K562 (cell line): Measurements from ENCODE around the gene RIC3. TPM values are rescaled to one million over a fixed set of nuclear protein-coding genes. Genes with fewer than 3 reads are reported as not detected.

Experiments used
- ATAC-seq: fragments of 200-7000 bp; cut with Tn5 transposase; 3 replicates; pipeline ENCODE4 v1.9.1; 2020; ENCODE audit warnings: moderate library complexity
- BruUV-seq: library from RNA; stranded (reverse); fragments of 400-500 nt; replicated peaks from 2 replicates; lab custom pipeline; 2021; lab: Mats Ljungman, UMichigan
- CTCF ChIA-PET: fragments of 300-600 bp; formaldehyde crosslinking; extraction: SDS; loops from one replicate; lab custom pipeline; 2021; ENCODE audit warnings: low intra/inter-chr PET ratio; lab: Yijun Ruan, JAX
- POLR2A ChIA-PET: fragments of 300-600, 350-650 bp; sonication (Branson Sonifier 250); formaldehyde crosslinking; extraction: SDS; loops from one replicate; lab custom pipeline; 2021; ENCODE audit warnings: antibody characterized with exemption, inconsistent platforms; lab: Yijun Ruan, JAX
- DNase-seq, 4 experiments: peaks; one replicate each; pipeline versions ENCODE4 v3.0.0 to v3.0.0-alpha.2; 2011 to 2018; ENCODE audit warnings: low spot score in 3 of 4, mixed read lengths in 3 of 4; ENCODE audit errors: extremely low read depth in 1 of 4
- FAIRE-seq: peaks from 2 replicates; lab custom pipeline; 2011; peaks lifted over from hg19 to GRCh38; lab: Jason Lieb, UNC
- H2AFZ ChIP-seq: 2 replicates; pipeline ENCODE4 v1.6.0; 2011; ENCODE audit warnings: low read depth, low read length, control low read depth, inconsistent platforms
- H3K27ac ChIP-seq: fragments of 200-600 bp; 3 replicates; pipeline ENCODE4 v1.8.0; 2011; ENCODE audit warnings: low read depth, mild to moderate bottlenecking, control low read depth, inconsistent platforms, low read length, moderate library complexity, mixed read lengths; ENCODE audit errors: extremely low read depth
- H3K27me3 ChIP-seq, 2 experiments: fragments of 300-600 bp in 1 of 2; 2 replicates in 1 of 2; 3 replicates in 1 of 2; pipeline versions ENCODE4 v1.6.0 to v1.8.0; 2011; ENCODE audit warnings: inconsistent platforms in 2 of 2, low read length in 2 of 2, mild to moderate bottlenecking in 1 of 2, mixed read lengths in 1 of 2, moderate library complexity in 1 of 2; ENCODE audit not compliant: control insufficient read depth in 2 of 2, insufficient read depth in 2 of 2
- H3K36me3 ChIP-seq: fragments of 300-600 bp; 3 replicates; pipeline ENCODE4 v1.8.0; 2011; ENCODE audit warnings: mild to moderate bottlenecking, low read length, inconsistent platforms; ENCODE audit not compliant: control insufficient read depth, insufficient read depth
- H3K4me1 ChIP-seq, 2 experiments: fragments of 200-600 bp in 1 of 2; replicated peaks in 1 of 2; 2 replicates in 1 of 2; 3 replicates in 1 of 2; pipeline versions ENCODE4 v1.5.1 to v1.8.0; 2011; ENCODE audit warnings: inconsistent platforms in 2 of 2, low read length in 2 of 2, mild to moderate bottlenecking in 1 of 2, mixed read lengths in 1 of 2, moderate library complexity in 1 of 2; ENCODE audit not compliant: control insufficient read depth in 2 of 2, insufficient read depth in 2 of 2
- H3K4me2 ChIP-seq: 2 replicates; pipeline ENCODE4 v1.6.1; 2011; ENCODE audit warnings: low read length, control low read depth, inconsistent platforms, mixed read lengths; ENCODE audit not compliant: insufficient read depth
- H3K4me3 ChIP-seq: fragments of 200-600 bp; sonication (generic), shearing (Covaris generic); 2 replicates; pipeline ENCODE4 v1.5.1; 2016; ENCODE audit warnings: control low read depth, inconsistent platforms
- H3K79me2 ChIP-seq: fragments of 200-600 bp; 3 replicates; pipeline ENCODE4 v1.8.0; 2011; ENCODE audit warnings: low read length, inconsistent platforms; ENCODE audit not compliant: control insufficient read depth, insufficient read depth
- H3K9ac ChIP-seq, 2 experiments: 2 replicates each; pipeline versions ENCODE4 v1.6.0 to v1.6.1; 2011; ENCODE audit warnings: low read depth in 2 of 2, low read length in 2 of 2, control low read depth in 1 of 2, inconsistent platforms in 1 of 2, mild to moderate bottlenecking in 1 of 2, mixed read lengths in 1 of 2; ENCODE audit not compliant: insufficient read depth in 1 of 2
- H3K9me1 ChIP-seq: one replicate; pipeline ENCODE4 v1.6.0; 2011; ENCODE audit warnings: inconsistent platforms, mild to moderate bottlenecking, low read length, moderate library complexity; ENCODE audit not compliant: control insufficient read depth, insufficient read depth
- H3K9me3 ChIP-seq: replicated peaks from 2 replicates; pipeline ENCODE4 v1.5.1; 2011; ENCODE audit warnings: low read depth, low read length, inconsistent platforms; ENCODE audit not compliant: control insufficient read depth, insufficient read depth
- H4K20me1 ChIP-seq: replicated peaks from 2 replicates; pipeline ENCODE4 v1.6.1; 2011; ENCODE audit warnings: low read length, inconsistent platforms, mixed read lengths; ENCODE audit not compliant: control insufficient read depth, insufficient read depth
- ATF7 ChIP-seq: fragments of 450-650 bp; IDR thresholded peaks from 2 replicates; pipeline ENCODE4 v1.7.1; 2014; ENCODE audit warnings: mild to moderate bottlenecking, moderate library complexity
- CAMTA2 ChIP-seq: fragments of 250-450 bp; sonication (Bioruptor Pico); conservative IDR thresholded peaks from 2 replicates; pipeline ENCODE4 v1.5.1; 2022
- CLOCK ChIP-seq: fragments of 250-450 bp; sonication (Bioruptor Pico); IDR thresholded peaks from 2 replicates; pipeline ENCODE4 v1.4.0; 2020; ENCODE audit warnings: mild to moderate bottlenecking, moderate library complexity, borderline replicate concordance
- DACH1 ChIP-seq: fragments of 450-650 bp; IDR thresholded peaks from 2 replicates; pipeline ENCODE4 v1.6.1; 2018; ENCODE audit not compliant: partially characterized antibody
- HNRNPLL ChIP-seq: fragments of 200-400 bp; formaldehyde crosslinking; IDR thresholded peaks from 2 replicates; pipeline ENCODE4 v1.6.1; 2017; ENCODE audit warnings: low read length, low read depth, mild to moderate bottlenecking; ENCODE audit not compliant: poor library complexity, severe bottlenecking
- RNF2 ChIP-seq: sonication (generic); IDR thresholded peaks from 2 replicates; pipeline ENCODE4 v1.6.1; 2016
- RNF219 ChIP-seq: fragments of 250-450 bp; sonication (Bioruptor Pico); IDR thresholded peaks from 2 replicates; pipeline ENCODE4 v1.5.0; 2022; ENCODE audit warnings: mild to moderate bottlenecking
- SMAD4 ChIP-seq: fragments of 250-450 bp; sonication (Bioruptor Pico); conservative IDR thresholded peaks from 2 replicates; pipeline ENCODE4 v1.8.0; 2021; ENCODE audit warnings: inconsistent platforms, mild to moderate bottlenecking, moderate library complexity
- TBP ChIP-seq: optimal IDR thresholded peaks from 2 replicates; pipeline ENCODE3; 2011; ENCODE audit warnings: low read depth, low read length, improper control_type of control experiment
- THRA ChIP-seq: fragments of 450-650 bp; IDR thresholded peaks from 2 replicates; pipeline ENCODE4 v1.6.1; 2017; ENCODE audit warnings: mild to moderate bottlenecking, moderate library complexity
- YBX1 ChIP-seq: fragments of 450-650 bp; IDR thresholded peaks from 2 replicates; pipeline ENCODE4 v1.7.1; 2016; ENCODE audit warnings: mild to moderate bottlenecking
- ZNF584 ChIP-seq: fragments of 200-800 bp; sonication (Bioruptor generic); IDR thresholded peaks from 2 replicates; pipeline ENCODE4 v1.6.1; 2016; ENCODE audit warnings: low read depth, mild to moderate bottlenecking, missing genetic modification characterization, missing compliant biosample characterization
- ZNF77 ChIP-seq: fragments of 250-450 bp; sonication (Bioruptor Pico); IDR thresholded peaks from 2 replicates; pipeline ENCODE4 v1.5.0; 2020
- WGBS: fragments of 100-300 bp; shearing (Covaris generic); methylation state at CpG from one replicate; pipeline ENCODE4 v1.1.6; 2016; ENCODE audit warnings: low coverage, mixed read lengths; ENCODE audit not compliant: insufficient coverage; ENCODE audit errors: missing lambda C conversion rate; 5-methylcytosine and 5-hydroxymethylcytosine counted together
- in situ Hi-C: fragments of 300-500 bp; cut with MboI; formaldehyde crosslinking; loops from 4 replicates; pipeline ENCODE4 v1.15.0; 2018; ENCODE audit warnings: inconsistent platforms, mixed read lengths
- intact Hi-C: fragments of 100-400 bp; cut with micrococcal nuclease; formaldehyde crosslinking; loops from 2 replicates; pipeline ENCODE4 v1.14.2; 2022
- polyA plus RNA-seq, 8 experiments: library from polyadenylated mRNA; depleted of rRNA in 4 of 8; stranded (reverse) in 5 of 8; unstranded in 3 of 8; fragments of >200 nt; fragmentation: Nextera tagmentation in 2 of 8; fragmentation: Illumina TruSeq in 1 of 8; extraction: Ambion mirVana in 2 of 8; extraction: Trizol in 1 of 8; gene quantifications; 2 replicates each; pipeline versions ENCODE4 v1.2.1 to v1.2.3, GENCODE V29; 2011 to 2014; ENCODE audit warnings: inconsistent platforms in 1 of 8, missing spikeins in 1 of 8
- total RNA-seq, 7 experiments: library from RNA; depleted of rRNA in 6 of 7; stranded (reverse); fragments of >200 nt in 6 of 7; fragmentation: Illumina TruSeq in 2 of 7; extraction: Trizol in 2 of 7; gene quantifications; 2 replicates each; pipeline versions ENCODE4 v1.2.1 to v1.2.3, GENCODE V29; 2011 to 2021; ENCODE audit warnings: low replicate concordance in 1 of 7

RIC3 gene
- total and polyA plus RNA-seq, 9 of the 15 experiments (the other 6 are each of a cell fraction or from before 2014, with no cell fraction given) = 0.03 to 0.16 (median 0.05) TPM; not detected in 4

- Histone ChIP-seq H4K20me1 (no peaks in the 10 kb centered on the region), H3K9me1 (no peaks in the 10 kb centered on the region), H3K4me3 (no peak overlapping the region), H2AFZ (no peak overlapping the region), H3K27me3 (peaks cover 0 to 47% of the 10 kb centered on the region in 2 experiments; a peak in 3 of 5 replicates), H3K9me3 (no peaks in the 10 kb centered on the region), H3K4me2 (no peak overlapping the region), H3K36me3 (no peaks in the 10 kb centered on the region), H3K4me1 (peaks cover 0 to 3% of the 10 kb centered on the region in 2 experiments; a peak in 2 of 5 replicates), H3K79me2 (no peaks in the 10 kb centered on the region), H3K27ac (no peak overlapping the region), H3K9ac (no peak overlapping the region)
- ChIA-PET POLR2A (no interaction called here), CTCF (interaction anchor here (4.4 kb wide), 1 partner anchor 92 kb away, joined by 17 read pairs; no protein-coding TSS in a partner anchor)
- TF ChIP-seq ZNF584 (CRISPR knock-in tag) = no peak
- TF ChIP-seq ATF7 = no peak
- TF ChIP-seq THRA = no peak
- TF ChIP-seq RNF219 (CRISPR knock-in tag) = no peak
- TF ChIP-seq YBX1 = no peak
- TF ChIP-seq HNRNPLL = no peak
- no peak for TF ChIP-seq CLOCK (CRISPR knock-in tag)
- TF ChIP-seq ZNF77 (CRISPR knock-in tag) = no peak
- no peak for TF ChIP-seq DACH1
- TF ChIP-seq SMAD4 (CRISPR knock-in tag) = no peak
- TF ChIP-seq RNF2 = no peak
- TF ChIP-seq CAMTA2 (CRISPR knock-in tag) = no peak
- TF ChIP-seq TBP = no peak
- DNase-seq (no peak), ATAC-seq (no peak), FAIRE-seq (no peak)
- BruUV-seq = no TSS peak
- intact Hi-C loops (loop anchor here (2.0 to 10.0 kb wide), 3 partner anchors 65 to 393 kb away; partner anchors contain the start of gene OVCH2), in situ Hi-C loops (loop anchor here (5.0 to 10.0 kb wide), 2 partner anchors 91 to 203 kb away; no protein-coding TSS in a partner anchor)
- WGBS = 0% methylated on average over 2 of the region's 2 CpGs
Measured at GRCh38 chr11:8097926-8098325, 70.9 kb downstream of the RIC3 start.
